HEK293T (cell line): ENCODE data around the gene R3HDML.

Source experiments
- ARNT ChIP-seq: fragments of 450-650 bp; IDR thresholded peaks from 2 replicates; pipeline ENCODE4 v1.6.1; 2017; ENCODE audit warnings: mild to moderate bottlenecking
- BHLHE40 ChIP-seq: fragments of 450-650 bp; IDR thresholded peaks from 2 replicates; pipeline ENCODE4 v1.6.1; 2016; ENCODE audit warnings: mild to moderate bottlenecking, moderate library complexity, borderline replicate concordance
- ELF4 ChIP-seq: fragments of 450-650 bp; IDR thresholded peaks from 2 replicates; pipeline ENCODE4 v1.6.1; 2017; ENCODE audit warnings: antibody characterized with exemption
- FOXA1 ChIP-seq: fragments of 450-650 bp; IDR thresholded peaks from 2 replicates; pipeline ENCODE4 v1.6.1; 2016; ENCODE audit warnings: mild to moderate bottlenecking
- LEF1 ChIP-seq: fragments of 450-650 bp; IDR thresholded peaks from 2 replicates; pipeline ENCODE4 v1.6.1; 2017; ENCODE audit warnings: mild to moderate bottlenecking, borderline replicate concordance
- SP1 ChIP-seq: fragments of 450-650 bp; IDR thresholded peaks from 2 replicates; pipeline ENCODE4 v1.6.1; 2017

DNA sequence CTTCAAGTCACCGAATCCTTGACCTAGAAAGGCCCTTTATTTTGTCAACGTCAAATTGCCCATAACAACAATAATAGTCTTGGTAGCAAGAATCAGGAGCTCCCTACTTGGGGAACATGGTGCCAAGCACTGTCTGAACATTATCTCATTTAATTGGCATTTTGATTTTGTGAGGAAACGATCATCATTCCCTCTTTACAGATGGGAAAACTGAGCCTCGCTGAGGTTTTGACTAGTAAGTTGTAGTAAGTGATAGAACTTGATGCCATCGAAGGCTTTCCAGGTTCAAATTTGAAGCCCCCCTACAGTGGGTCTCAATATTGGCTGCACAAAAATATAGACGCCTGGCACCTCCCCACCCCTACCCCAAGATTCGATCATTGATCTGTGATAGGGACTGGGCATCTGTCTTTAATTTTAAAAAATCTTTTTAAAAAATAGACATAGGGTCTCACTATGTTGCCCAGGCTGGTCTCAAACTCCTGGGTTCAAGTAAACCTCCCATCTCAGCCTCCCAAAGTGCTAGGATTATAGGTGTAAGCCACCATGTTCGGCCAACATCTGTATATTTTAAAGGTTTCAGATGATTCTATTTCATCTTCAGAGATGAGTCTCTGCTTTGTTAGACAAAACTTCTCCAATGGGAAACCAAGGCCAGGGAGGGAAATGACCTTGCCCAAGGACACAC is 55.4 kb downstream of the R3HDML start:
- TF ChIP-seq ARNT (no peak), ELF4 (no peak), SP1 (no peak), LEF1 (no peak), FOXA1 (no peak), BHLHE40 (no peak)
